HEK293 (cell line): Measurements from ENCODE around the gene TMEM11.

Source experiments
- CTCF ChIP-seq: fragments of 450-650 bp; formaldehyde crosslinking; IDR thresholded peaks from 2 replicates; pipeline ENCODE4 v1.5.1; 2016; ENCODE audit warnings: missing biosample characterization, missing genetic modification characterization
- KLF1 ChIP-seq: fragments of 450-650 bp; formaldehyde crosslinking; IDR thresholded peaks from 2 replicates; pipeline ENCODE4 v1.5.1; 2016; ENCODE audit warnings: missing biosample characterization, missing genetic modification characterization
- KLF10 ChIP-seq: fragments of 450-650 bp; IDR thresholded peaks from 2 replicates; pipeline ENCODE4 v1.5.1; 2018; ENCODE audit warnings: missing biosample characterization, mild to moderate bottlenecking, missing genetic modification characterization
- REST ChIP-seq: fragments of 450-650 bp; formaldehyde crosslinking; IDR thresholded peaks from 2 replicates; pipeline ENCODE4 v1.5.1; 2016; ENCODE audit warnings: missing biosample characterization, missing genetic modification characterization
- ZNF24 ChIP-seq: fragments of 450-650 bp; formaldehyde crosslinking; IDR thresholded peaks from 2 replicates; pipeline ENCODE4 v1.5.1; 2016; ENCODE audit warnings: missing biosample characterization, missing genetic modification characterization
- ZNF274 ChIP-seq, 2 experiments: fragments of 200-500 bp in 1 of 2; fragments of 450-650 bp in 1 of 2; sonication (Bioruptor generic) in 1 of 2; formaldehyde crosslinking in 1 of 2; IDR thresholded peaks; 2 replicates each; pipeline versions ENCODE4 v1.5.1 to v1.6.1; 2014 to 2016; ENCODE audit warnings: borderline replicate concordance in 1 of 2, inconsistent platforms in 1 of 2, low read length in 1 of 2, missing biosample characterization in 1 of 2, missing genetic modification characterization in 1 of 2
- ZNF280C ChIP-seq: fragments of 450-650 bp; formaldehyde crosslinking; IDR thresholded peaks from 2 replicates; pipeline ENCODE4 v1.5.1; 2016; ENCODE audit warnings: missing biosample characterization, missing genetic modification characterization
- ZNF324 ChIP-seq: fragments of 450-650 bp; formaldehyde crosslinking; IDR thresholded peaks from 2 replicates; pipeline ENCODE4 v1.5.1; 2016; ENCODE audit warnings: missing biosample characterization, missing genetic modification characterization
- ZNF335 ChIP-seq: fragments of 450-650 bp; formaldehyde crosslinking; conservative IDR thresholded peaks from 2 replicates; pipeline ENCODE4 v1.5.1; 2016; ENCODE audit warnings: missing biosample characterization, missing genetic modification characterization
- ZNF596 ChIP-seq: fragments of 450-650 bp; IDR thresholded peaks from 2 replicates; pipeline ENCODE4 v1.5.0; 2018; ENCODE audit warnings: missing biosample characterization, mild to moderate bottlenecking, missing genetic modification characterization, moderate library complexity
- ZNF76 ChIP-seq: fragments of 450-650 bp; formaldehyde crosslinking; IDR thresholded peaks from 2 replicates; pipeline ENCODE4; 2016; ENCODE audit warnings: low read depth, missing biosample characterization, missing genetic modification characterization, borderline replicate concordance
- ZNF792 ChIP-seq: fragments of 450-650 bp; formaldehyde crosslinking; IDR thresholded peaks from 2 replicates; pipeline ENCODE4 v1.5.1; 2016; ENCODE audit warnings: missing biosample characterization, missing genetic modification characterization

- TF ChIP-seq ZNF596 = no peak
- TF ChIP-seq ZNF76 (tag by site-specific recombination) = no peak
- TF ChIP-seq CTCF = 0 out of 2 replicates have a peak, but pooled peaks have one; percentile 24
- no peak for TF ChIP-seq KLF1 (tag by site-specific recombination)
- no peak for TF ChIP-seq ZNF792 (tag by site-specific recombination)
- TF ChIP-seq ZNF280C = no peak
- TF ChIP-seq KLF10 (tag by site-specific recombination) = no peak
- no peak for TF ChIP-seq ZNF324 (tag by site-specific recombination)
- TF ChIP-seq ZNF274 (IDR thresholded peaks at IDR 0.05; ENCODE audit: low read length) = no peak
- TF ChIP-seq ZNF274 (tag by site-specific recombination; IDR thresholded peaks at IDR 0.05; ENCODE audit: borderline replicate concordance) = no peak
- TF ChIP-seq ZNF335 (tag by site-specific recombination) = no peak
- TF ChIP-seq REST (tag by site-specific recombination) = no peak
- TF ChIP-seq ZNF24 (tag by site-specific recombination) = no peak
Observed at GRCh38 chr17:21249920-21250703, 36.2 kb upstream of the TMEM11 start.
